HEK293 (cell line): ENCODE results near the gene RACGAP1.

Source experiments
- BCL11A ChIP-seq: fragments of 450-650 bp; formaldehyde crosslinking; IDR thresholded peaks from 2 replicates; pipeline ENCODE4 v1.5.1; 2016; ENCODE audit warnings: low read depth, missing biosample characterization, missing genetic modification characterization
- CTCF ChIP-seq: fragments of 450-650 bp; formaldehyde crosslinking; IDR thresholded peaks from 2 replicates; pipeline ENCODE4 v1.5.1; 2016; ENCODE audit warnings: missing biosample characterization, missing genetic modification characterization
- KLF8 ChIP-seq: fragments of 450-650 bp; formaldehyde crosslinking; IDR thresholded peaks from 2 replicates; pipeline ENCODE4 v1.5.1; 2016; ENCODE audit warnings: missing biosample characterization, missing genetic modification characterization
- OVOL3 ChIP-seq: fragments of 450-650 bp; formaldehyde crosslinking; IDR thresholded peaks from 2 replicates; pipeline ENCODE4 v1.5.1; 2016; ENCODE audit warnings: missing biosample characterization, missing genetic modification characterization
- SCRT2 ChIP-seq: fragments of 450-650 bp; formaldehyde crosslinking; IDR thresholded peaks from 2 replicates; pipeline ENCODE4 v1.5.1; 2016; ENCODE audit warnings: missing biosample characterization, missing genetic modification characterization
- SP3 ChIP-seq: fragments of 450-650 bp; formaldehyde crosslinking; IDR thresholded peaks from 2 replicates; pipeline ENCODE4 v1.5.1; 2016; ENCODE audit warnings: missing biosample characterization, missing genetic modification characterization
- SP7 ChIP-seq: fragments of 450-650 bp; formaldehyde crosslinking; IDR thresholded peaks from 2 replicates; pipeline ENCODE4 v1.5.1; 2016; ENCODE audit warnings: missing biosample characterization, missing genetic modification characterization
- ZBTB17 ChIP-seq: fragments of 450-650 bp; formaldehyde crosslinking; IDR thresholded peaks from 2 replicates; pipeline ENCODE4 v1.5.1; 2016; ENCODE audit warnings: missing biosample characterization, missing genetic modification characterization
- ZBTB6 ChIP-seq: fragments of 450-650 bp; formaldehyde crosslinking; IDR thresholded peaks from 2 replicates; pipeline ENCODE4 v1.5.1; 2017; ENCODE audit warnings: missing biosample characterization, missing genetic modification characterization
- ZNF132 ChIP-seq: fragments of 450-650 bp; formaldehyde crosslinking; IDR thresholded peaks from 2 replicates; pipeline ENCODE4 v1.5.1; 2017; ENCODE audit warnings: missing biosample characterization, missing genetic modification characterization, borderline replicate concordance
- ZNF169 ChIP-seq: fragments of 450-650 bp; formaldehyde crosslinking; IDR thresholded peaks from 2 replicates; pipeline ENCODE4 v1.5.1; 2016; ENCODE audit warnings: missing biosample characterization, missing genetic modification characterization
- ZNF184 ChIP-seq: fragments of 450-650 bp; IDR thresholded peaks from 2 replicates; pipeline ENCODE4 v1.5.1; 2018; ENCODE audit warnings: missing biosample characterization, mild to moderate bottlenecking, missing genetic modification characterization
- ZNF19 ChIP-seq: fragments of 450-650 bp; formaldehyde crosslinking; IDR thresholded peaks from 2 replicates; pipeline ENCODE4; 2016; ENCODE audit warnings: missing biosample characterization, missing genetic modification characterization, low read depth
- ZNF214 ChIP-seq: fragments of 450-650 bp; formaldehyde crosslinking; IDR thresholded peaks from 2 replicates; pipeline ENCODE4 v1.5.1; 2017; ENCODE audit warnings: missing biosample characterization, mild to moderate bottlenecking, missing genetic modification characterization, borderline replicate concordance
- ZNF280D ChIP-seq: fragments of 450-650 bp; formaldehyde crosslinking; IDR thresholded peaks from 2 replicates; pipeline ENCODE4 v1.5.1; 2016; ENCODE audit warnings: missing biosample characterization, missing genetic modification characterization
- ZNF488 ChIP-seq: fragments of 450-650 bp; formaldehyde crosslinking; IDR thresholded peaks from 2 replicates; pipeline ENCODE4 v1.5.1; 2016; ENCODE audit warnings: missing biosample characterization, missing genetic modification characterization
- ZNF529 ChIP-seq: fragments of 450-650 bp; formaldehyde crosslinking; IDR thresholded peaks from 2 replicates; pipeline ENCODE4 v1.5.1; 2017; ENCODE audit warnings: missing genetic modification characterization, missing biosample characterization; ENCODE audit not compliant: insufficient replicate concordance
- ZNF654 ChIP-seq: fragments of 450-650 bp; formaldehyde crosslinking; IDR thresholded peaks from 2 replicates; pipeline ENCODE4 v1.5.1; 2016; ENCODE audit warnings: low read depth, missing biosample characterization, missing genetic modification characterization
- ZNF660 ChIP-seq: fragments of 450-650 bp; IDR thresholded peaks from 2 replicates; pipeline ENCODE4 v1.5.1; 2018; ENCODE audit warnings: missing biosample characterization, mild to moderate bottlenecking, missing genetic modification characterization
- ZNF677 ChIP-seq: fragments of 450-650 bp; IDR thresholded peaks from 2 replicates; pipeline ENCODE4 v1.5.0; 2018; ENCODE audit warnings: missing biosample characterization, mild to moderate bottlenecking, missing genetic modification characterization, moderate library complexity
- ZNF707 ChIP-seq: fragments of 450-650 bp; formaldehyde crosslinking; IDR thresholded peaks from 2 replicates; pipeline ENCODE4 v1.5.1; 2016; ENCODE audit warnings: missing biosample characterization, missing genetic modification characterization
- ZXDB ChIP-seq: fragments of 450-650 bp; formaldehyde crosslinking; IDR thresholded peaks from 2 replicates; pipeline ENCODE4 v1.5.1; 2016; ENCODE audit warnings: missing biosample characterization, missing genetic modification characterization
- TF ChIP-seq, protein P1 (sequence below): IDR thresholded peaks from 2 replicates; pipeline ENCODE4 v1.6.1; 2011; ENCODE audit warnings: mild to moderate bottlenecking, low read depth, low read length, borderline replicate concordance
- TF ChIP-seq, protein P2 (sequence below): fragments of 450-650 bp; formaldehyde crosslinking; IDR thresholded peaks from 2 replicates; pipeline ENCODE4 v1.5.1; 2016; ENCODE audit warnings: missing biosample characterization, missing genetic modification characterization
- TF ChIP-seq, protein P3 (sequence below): fragments of 450-650 bp; formaldehyde crosslinking; IDR thresholded peaks from 2 replicates; pipeline ENCODE4 v1.5.1; 2016; ENCODE audit warnings: missing biosample characterization, missing genetic modification characterization

The RACGAP1 gene

GRCh38 chr12:50039151-50039835 lies 14.0 kb upstream of the RACGAP1 start (continued):
- TF ChIP-seq ZBTB6 (tag by site-specific recombination) = no peak
- no peak for TF ChIP-seq ZNF214
- TF ChIP-seq ZNF660 (tag by site-specific recombination) = no peak
- TF ChIP-seq, protein P1, sequence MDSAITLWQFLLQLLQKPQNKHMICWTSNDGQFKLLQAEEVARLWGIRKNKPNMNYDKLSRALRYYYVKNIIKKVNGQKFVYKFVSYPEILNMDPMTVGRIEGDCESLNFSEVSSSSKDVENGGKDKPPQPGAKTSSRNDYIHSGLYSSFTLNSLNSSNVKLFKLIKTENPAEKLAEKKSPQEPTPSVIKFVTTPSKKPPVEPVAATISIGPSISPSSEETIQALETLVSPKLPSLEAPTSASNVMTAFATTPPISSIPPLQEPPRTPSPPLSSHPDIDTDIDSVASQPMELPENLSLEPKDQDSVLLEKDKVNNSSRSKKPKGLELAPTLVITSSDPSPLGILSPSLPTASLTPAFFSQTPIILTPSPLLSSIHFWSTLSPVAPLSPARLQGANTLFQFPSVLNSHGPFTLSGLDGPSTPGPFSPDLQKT = no peak
- no peak for TF ChIP-seq KLF8
- TF ChIP-seq, protein P2, sequence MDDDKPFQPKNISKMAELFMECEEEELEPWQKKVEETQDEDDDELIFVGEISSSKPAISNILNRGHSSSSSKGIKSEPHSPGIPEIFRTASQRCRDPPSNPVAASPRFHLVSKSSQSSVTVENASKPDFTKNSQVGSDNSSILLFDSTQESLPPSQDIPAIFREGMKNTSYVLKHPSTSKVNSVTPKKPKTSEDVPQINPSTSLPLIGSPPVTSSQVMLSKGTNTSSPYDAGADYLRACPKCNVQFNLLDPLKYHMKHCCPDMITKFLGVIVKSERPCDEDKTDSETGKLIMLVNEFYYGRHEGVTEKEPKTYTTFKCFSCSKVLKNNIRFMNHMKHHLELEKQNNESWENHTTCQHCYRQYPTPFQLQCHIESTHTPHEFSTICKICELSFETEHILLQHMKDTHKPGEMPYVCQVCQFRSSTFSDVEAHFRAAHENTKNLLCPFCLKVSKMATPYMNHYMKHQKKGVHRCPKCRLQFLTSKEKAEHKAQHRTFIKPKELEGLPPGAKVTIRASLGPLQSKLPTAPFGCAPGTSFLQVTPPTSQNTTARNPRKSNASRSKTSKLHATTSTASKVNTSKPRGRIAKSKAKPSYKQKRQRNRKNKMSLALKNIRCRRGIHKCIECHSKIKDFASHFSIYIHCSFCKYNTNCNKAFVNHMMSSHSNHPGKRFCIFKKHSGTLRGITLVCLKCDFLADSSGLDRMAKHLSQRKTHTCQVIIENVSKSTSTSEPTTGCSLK (tag by site-specific recombination) = no peak
- no peak for TF ChIP-seq ZNF707
- TF ChIP-seq, protein P3, sequence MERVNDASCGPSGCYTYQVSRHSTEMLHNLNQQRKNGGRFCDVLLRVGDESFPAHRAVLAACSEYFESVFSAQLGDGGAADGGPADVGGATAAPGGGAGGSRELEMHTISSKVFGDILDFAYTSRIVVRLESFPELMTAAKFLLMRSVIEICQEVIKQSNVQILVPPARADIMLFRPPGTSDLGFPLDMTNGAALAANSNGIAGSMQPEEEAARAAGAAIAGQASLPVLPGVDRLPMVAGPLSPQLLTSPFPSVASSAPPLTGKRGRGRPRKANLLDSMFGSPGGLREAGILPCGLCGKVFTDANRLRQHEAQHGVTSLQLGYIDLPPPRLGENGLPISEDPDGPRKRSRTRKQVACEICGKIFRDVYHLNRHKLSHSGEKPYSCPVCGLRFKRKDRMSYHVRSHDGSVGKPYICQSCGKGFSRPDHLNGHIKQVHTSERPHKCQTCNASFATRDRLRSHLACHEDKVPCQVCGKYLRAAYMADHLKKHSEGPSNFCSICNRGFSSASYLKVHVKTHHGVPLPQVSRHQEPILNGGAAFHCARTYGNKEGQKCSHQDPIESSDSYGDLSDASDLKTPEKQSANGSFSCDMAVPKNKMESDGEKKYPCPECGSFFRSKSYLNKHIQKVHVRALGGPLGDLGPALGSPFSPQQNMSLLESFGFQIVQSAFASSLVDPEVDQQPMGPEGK (tag by site-specific recombination) = no peak
- TF ChIP-seq ZNF677 (tag by site-specific recombination) = no peak
- TF ChIP-seq ZNF529 = no peak
- TF ChIP-seq CTCF (tag by site-specific recombination) = peak; percentile 90
- no peak for TF ChIP-seq ZNF169 (tag by site-specific recombination)
- TF ChIP-seq ZNF184 (tag by site-specific recombination) = no peak
- no peak for TF ChIP-seq SP3 (tag by site-specific recombination)
- 0 out of 2 replicates have a peak, but pooled peaks have one; percentile 14 for TF ChIP-seq ZXDB
- TF ChIP-seq ZNF19 (tag by site-specific recombination) = no peak
- TF ChIP-seq OVOL3 (tag by site-specific recombination) = no peak
- TF ChIP-seq ZNF654 (tag by site-specific recombination) = peak; percentile 76
- TF ChIP-seq BCL11A (tag by site-specific recombination) = no peak
- no peak for TF ChIP-seq ZNF488 (tag by site-specific recombination)
- TF ChIP-seq ZNF280D (tag by site-specific recombination) = no peak
- peak; percentile 52 for TF ChIP-seq ZBTB17 (tag by site-specific recombination)
- TF ChIP-seq SCRT2 (tag by site-specific recombination) = 0 out of 2 replicates have a peak, but pooled peaks have one; percentile 15
- TF ChIP-seq SP7 = peak; percentile 33
- no peak for TF ChIP-seq ZNF132 (tag by site-specific recombination)
